Activated CD8-positive, alpha-beta memory T cell treated with anti-CD3 and anti-CD28 coated beads for 4 hours (primary cell): ENCODE measurements around the gene ZNF860.

Experiments
- DNase-seq, 2 donors: peaks; one replicate each; pipeline ENCODE4 v3.0.0-alpha.2; 2020; ENCODE audit warnings: low read depth in 2 of 2

Gene ZNF860

DNA sequence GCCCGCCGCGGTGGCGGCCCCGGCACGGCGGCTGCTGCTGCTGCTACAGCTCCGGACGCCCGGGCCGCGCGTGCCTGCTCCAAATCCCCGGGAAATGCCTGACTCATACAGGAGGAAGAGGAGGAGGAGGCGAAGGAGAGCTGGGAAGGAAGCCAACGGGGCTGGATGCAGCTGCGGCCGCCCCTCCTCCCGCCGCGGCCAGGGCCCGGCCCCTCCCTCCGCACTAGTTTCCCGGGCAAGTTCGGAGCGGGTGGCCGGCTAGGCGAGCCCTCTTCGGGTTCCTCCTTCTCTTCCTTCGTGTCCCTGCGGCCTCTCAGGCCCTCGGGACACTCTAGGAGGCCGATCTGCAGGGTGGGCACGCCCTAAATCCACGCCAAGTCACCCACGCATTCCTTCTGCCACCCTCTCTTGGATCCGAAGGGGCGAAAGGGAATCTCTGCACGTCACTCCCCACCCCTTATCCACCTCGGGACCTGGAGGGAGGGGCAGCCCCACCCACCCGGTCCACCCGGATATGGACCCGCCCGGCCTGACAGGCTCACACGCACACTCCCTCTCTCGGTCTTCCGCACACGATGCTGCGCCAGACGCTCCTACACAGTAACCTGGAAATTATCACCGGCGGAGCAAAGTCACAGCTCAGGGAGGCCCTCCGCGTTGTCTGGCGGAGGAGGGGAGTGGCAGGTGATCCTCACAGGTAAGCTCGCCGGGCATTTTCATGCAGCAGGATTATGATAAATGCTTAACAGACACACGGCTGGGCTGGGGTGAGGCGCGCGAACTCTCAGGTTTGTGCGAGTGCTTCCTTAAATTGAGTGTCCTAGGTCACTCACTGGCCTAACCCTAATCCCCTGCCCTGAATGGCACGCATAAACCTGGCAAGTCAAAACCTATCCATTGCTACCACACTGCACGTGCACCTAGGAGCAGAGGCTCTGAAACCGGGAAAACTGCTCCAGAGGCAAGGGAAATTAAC lies at the start of gene ZNF860, which contains the start of gene OSBPL10:
Gene ZNF860 (plus strand): TSS at position 545 of the 976 bp plus-strand sequence. CDS start 7,330 bp downstream, outside the sequence.
Gene OSBPL10 (minus strand): TSS at position 57 of the 976 bp plus-strand sequence. CDS start 83 bp downstream, outside the sequence.
- no peak for DNase-seq

- DNase-seq, result no peak
Measured at GRCh38 chr3:31932990-31933389, 48.6 kb upstream of the ZNF860 start.

- DNase-seq, result no peak
Measured at GRCh38 chr3:31934018-31934417, 47.5 kb upstream of the ZNF860 start.

DNA sequence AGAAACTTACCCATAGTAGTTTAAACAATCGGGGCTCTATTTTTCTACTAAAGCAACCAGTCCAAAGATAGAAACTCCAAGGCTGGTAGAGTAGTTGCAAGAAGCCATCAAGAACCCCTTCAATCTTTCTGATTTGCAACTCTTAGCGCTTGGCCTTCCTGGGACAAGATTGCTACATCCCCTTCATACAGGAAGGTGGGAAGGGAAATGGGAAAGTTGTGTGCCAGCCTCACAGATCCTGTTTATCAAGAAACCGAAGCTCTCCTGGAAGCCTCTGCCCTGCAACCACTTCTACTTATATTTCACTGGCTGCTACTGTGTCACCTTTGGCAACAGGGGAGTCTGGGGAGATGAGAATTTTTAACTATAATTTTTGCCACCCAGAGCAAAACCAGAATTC lies 46.7 kb upstream of the ZNF860 start:
- DNase-seq, result no peak

- no peak for DNase-seq
Measured at GRCh38 chr3:31936420-31937060, 45.0 kb upstream of the ZNF860 start.

DNA sequence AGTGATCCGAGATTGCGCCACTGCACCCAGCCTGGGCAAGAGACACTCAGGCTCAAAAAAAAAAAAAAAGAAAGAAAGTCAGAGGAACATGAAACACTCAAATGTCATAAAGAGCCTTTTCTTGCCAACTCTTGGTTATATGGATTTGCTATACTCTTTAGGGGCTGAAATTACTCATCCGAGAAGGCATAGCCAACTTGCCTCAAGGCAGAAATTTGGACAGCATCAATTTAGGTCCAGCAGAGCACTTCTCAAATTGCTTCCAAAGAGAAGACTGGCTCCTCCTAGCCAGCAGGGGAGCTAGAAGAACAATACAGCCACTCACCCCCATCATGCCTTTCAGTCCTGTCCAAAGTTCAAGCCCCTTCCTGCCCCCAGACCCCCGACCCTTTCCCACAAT lies 44.3 kb upstream of the ZNF860 start:
- DNase-seq, result no peak

GRCh38 chr3:31942446-31942845 lies 39.1 kb upstream of the ZNF860 start:
- DNase-seq, result no peak

GRCh38 chr3:31943041-31943440 lies 38.5 kb upstream of the ZNF860 start:
- no peak for DNase-seq

DNA sequence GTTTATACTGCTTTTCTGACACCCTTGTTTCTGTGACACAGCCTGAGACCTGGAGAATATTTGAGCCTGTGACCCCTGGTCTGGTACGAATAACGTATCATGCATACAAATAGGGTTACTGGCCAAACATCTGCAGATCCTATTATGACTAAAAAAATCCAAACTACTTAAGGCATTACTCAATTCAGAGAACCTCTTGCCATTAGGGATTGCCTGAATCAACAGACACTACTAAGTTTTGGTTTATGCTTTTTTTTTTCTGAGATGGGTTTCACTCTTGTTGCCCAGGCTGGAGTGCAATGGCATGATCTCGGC lies 35.9 kb upstream of the ZNF860 start:
- DNase-seq, result no peak

DNA sequence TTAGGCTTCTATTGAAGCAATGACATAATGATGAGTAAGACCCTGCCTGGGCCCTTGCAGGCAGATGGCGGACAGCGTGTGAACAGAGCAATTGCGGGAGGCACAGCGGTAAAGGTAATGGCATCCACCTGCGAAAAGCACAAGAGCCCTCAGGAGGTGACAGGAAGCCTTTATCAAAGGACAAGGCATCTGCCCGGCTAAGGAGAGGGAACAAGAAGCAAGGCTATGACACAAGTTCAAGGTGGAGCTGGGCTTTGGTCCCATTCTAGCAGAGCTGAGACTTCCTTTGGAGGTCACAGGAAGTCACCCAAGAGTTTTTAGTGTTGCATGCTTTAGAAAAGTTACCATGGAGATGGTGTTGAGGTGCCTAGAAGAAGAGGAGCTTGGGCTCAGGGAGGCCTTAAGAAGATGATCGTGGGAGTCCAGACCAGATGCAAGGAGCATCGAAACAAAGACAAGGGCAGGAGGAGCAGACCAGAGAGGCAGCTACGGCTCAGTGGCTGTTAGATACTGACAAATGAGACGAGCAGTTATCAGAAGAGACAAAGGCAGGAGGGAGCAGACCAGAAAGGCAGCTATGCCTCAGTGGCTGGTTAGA lies 35.0 kb upstream of the ZNF860 start:
- no peak for DNase-seq

DNA sequence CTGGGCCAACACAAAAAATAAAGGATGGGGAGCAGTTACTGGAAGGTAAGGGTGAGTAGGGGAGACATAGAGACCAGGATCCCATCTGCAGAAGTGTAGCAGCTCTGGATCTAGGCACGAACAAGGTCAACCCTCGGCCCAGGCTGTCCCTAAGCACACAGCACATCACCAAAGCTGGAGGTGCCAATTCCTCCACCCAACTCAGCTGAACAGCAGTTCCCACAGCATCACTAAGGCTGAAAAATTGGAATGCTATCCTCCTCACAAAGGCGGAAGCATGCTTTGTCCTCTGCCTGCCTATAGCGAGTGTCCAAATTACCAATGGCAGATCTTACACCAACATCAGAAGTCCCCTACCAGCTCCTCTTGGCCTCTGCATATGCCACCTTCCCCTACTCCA lies 34.4 kb upstream of the ZNF860 start:
- DNase-seq, result no peak

DNA sequence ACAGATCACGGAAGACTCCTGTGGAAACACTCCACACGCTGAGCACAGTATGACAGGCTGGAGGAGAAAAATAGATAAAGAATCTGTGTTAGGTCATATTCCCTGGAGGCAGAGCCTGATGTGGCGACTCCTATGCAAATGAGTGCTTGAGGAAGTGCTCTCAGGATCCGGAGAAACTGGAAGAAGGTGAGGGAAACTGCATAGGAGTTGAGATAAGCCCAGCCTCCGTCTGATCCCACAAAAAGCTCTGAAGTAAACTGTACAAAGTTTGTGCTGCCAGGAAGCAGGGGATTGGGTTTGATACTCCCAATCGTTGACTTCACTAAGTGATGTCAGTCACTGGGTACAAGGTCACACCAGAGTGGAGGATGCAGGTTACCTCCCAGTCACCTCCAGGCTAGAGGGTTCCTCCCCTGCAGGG lies 33.9 kb upstream of the ZNF860 start:
- no peak for DNase-seq

DNA sequence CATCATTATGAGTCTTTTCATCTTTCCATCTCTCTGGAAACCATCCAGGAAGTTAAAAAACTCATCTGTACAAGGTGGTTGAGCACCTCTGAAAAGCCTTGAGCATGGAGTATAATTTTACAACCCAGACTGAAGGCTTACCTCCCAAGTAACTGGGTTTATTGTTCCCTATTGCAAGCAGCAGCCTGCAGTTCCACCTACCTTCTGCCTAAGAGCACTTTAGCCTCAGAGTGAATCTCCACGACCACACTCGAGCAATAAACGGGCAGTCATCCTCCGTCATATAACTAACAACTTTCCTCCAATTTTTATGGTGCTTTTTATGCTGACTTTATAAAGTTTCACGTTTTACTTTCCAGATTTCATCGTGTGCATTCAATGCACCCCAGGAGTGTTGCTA lies 33.3 kb upstream of the ZNF860 start:
- no peak for DNase-seq

- DNase-seq, result no peak
Measured at GRCh38 chr3:31952205-31952604, 29.3 kb upstream of the ZNF860 start.

- DNase-seq, result no peak
Measured at GRCh38 chr3:31953091-31953490, 28.5 kb upstream of the ZNF860 start.

GRCh38 chr3:31953636-31954035 lies 27.9 kb upstream of the ZNF860 start:
- no peak for DNase-seq

- no peak for DNase-seq
Measured at GRCh38 chr3:31955581-31955980, 26.0 kb upstream of the ZNF860 start.

DNA sequence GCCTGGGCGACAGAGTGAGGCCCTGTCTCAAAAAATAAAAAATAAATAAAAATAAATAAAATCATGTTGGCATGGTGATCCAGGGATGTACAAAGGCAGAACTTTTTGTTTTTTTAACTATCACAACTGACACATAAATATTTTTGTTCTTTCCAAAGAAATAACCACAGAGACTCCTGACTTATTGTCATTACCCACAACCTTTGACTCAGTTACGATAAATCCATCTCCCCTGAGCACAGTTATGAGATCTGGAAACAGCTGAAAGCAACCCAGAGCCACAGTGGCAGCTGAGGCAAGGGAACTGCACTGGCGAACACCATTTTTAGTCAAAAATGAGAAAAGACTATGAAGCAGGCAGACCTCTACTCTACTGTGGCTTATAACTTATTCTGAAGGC lies 24.4 kb upstream of the ZNF860 start:
- no peak for DNase-seq

DNA sequence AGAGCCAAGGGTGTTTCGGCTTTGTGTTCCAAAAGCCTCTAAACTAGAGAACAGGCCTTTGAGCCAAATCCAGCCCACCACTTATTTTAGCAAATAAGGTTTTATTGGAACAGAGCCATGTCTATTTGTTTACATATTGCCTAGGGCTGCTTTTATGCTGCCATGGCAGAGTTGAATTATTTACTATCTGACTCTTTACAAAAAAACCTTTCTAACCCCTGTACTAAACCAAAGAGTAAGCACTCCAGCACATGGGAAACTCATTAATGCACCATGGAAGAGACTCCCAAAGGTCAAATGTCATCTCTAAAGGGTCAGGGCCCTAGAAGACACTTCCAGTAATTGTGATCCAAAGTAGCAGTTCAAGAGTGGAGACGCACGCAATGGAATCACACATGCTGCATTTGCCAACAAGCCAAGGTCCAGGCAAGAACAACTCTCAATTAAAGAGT lies 22.8 kb upstream of the ZNF860 start:
- no peak for DNase-seq

- DNase-seq, result no peak
Measured at GRCh38 chr3:31959251-31959650, 22.3 kb upstream of the ZNF860 start.

GRCh38 chr3:31959951-31960792 lies 21.4 kb upstream of the ZNF860 start:
- no peak for DNase-seq
